Measurements from ENCODE around the gene CDC42BPB.

DNA sequence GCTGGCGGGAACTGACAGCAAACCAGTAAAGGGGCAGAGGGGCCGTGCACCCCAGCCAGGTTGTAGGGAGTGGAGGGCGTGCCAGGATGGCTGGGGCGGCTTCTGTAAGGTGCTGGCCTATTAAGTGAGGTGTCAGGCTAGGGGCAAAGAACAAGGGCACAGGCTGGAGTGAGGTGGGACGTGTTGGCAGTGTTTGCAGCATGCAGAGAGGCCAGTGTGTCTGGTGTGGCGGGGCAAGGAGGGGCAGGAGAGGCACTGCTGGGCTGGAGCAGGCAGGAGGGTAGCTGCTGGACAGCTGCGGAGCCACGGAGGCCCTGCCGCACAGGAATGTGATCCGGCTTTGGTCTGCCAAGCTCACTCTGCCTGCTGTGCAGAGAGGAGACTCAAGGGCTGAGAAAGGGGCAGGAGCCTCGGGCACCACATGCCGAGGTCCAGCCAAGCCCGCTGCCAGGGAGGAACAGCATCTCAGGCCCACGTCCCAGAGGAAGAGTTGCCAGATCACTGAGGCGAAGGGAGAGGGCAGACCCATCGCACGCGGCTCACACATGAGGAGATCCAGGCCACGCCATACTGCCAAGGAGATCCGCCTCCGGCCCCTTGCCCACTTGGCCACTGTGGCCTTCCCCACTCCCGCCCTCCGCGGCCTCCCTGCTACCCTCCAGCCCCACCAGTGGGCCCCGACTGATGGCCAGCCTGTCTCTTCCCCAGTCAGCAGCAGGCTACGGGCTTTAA lies 88.1 kb downstream of the CDC42BPB start:
- TF ChIP-seq, protein P1, sequence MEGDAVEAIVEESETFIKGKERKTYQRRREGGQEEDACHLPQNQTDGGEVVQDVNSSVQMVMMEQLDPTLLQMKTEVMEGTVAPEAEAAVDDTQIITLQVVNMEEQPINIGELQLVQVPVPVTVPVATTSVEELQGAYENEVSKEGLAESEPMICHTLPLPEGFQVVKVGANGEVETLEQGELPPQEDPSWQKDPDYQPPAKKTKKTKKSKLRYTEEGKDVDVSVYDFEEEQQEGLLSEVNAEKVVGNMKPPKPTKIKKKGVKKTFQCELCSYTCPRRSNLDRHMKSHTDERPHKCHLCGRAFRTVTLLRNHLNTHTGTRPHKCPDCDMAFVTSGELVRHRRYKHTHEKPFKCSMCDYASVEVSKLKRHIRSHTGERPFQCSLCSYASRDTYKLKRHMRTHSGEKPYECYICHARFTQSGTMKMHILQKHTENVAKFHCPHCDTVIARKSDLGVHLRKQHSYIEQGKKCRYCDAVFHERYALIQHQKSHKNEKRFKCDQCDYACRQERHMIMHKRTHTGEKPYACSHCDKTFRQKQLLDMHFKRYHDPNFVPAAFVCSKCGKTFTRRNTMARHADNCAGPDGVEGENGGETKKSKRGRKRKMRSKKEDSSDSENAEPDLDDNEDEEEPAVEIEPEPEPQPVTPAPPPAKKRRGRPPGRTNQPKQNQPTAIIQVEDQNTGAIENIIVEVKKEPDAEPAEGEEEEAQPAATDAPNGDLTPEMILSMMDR (tag by site-specific recombination; IDR thresholded peaks at IDR 0.05): no peak
- TF ChIP-seq ZNF423 (tag by site-specific recombination; IDR thresholded peaks at IDR 0.05): no peak
- TF ChIP-seq, protein P2, sequence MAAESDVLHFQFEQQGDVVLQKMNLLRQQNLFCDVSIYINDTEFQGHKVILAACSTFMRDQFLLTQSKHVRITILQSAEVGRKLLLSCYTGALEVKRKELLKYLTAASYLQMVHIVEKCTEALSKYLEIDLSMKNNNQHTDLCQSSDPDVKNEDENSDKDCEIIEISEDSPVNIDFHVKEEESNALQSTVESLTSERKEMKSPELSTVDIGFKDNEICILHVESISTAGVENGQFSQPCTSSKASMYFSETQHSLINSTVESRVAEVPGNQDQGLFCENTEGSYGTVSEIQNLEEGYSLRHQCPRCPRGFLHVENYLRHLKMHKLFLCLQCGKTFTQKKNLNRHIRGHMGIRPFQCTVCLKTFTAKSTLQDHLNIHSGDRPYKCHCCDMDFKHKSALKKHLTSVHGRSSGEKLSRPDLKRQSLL (tag by site-specific recombination; IDR thresholded peaks at IDR 0.05): no peak
- no peak for TF ChIP-seq KLF1 (tag by site-specific recombination; IDR thresholded peaks at IDR 0.05)
